GM23338 (cell line): ENCODE results near the gene POLA1.

Source experiments
- CREB1 ChIP-seq: fragments of 250-450 bp; sonication (Bioruptor Pico); IDR thresholded peaks from 2 replicates; pipeline ENCODE4 v1.5.0; 2020; ENCODE audit warnings: low read depth, mild to moderate bottlenecking, moderate library complexity
- EZH2 ChIP-seq: fragments of 200-600 bp; sonication (generic); IDR thresholded peaks from one replicate; pipeline ENCODE4 v1.8.0; 2017; ENCODE audit warnings: antibody characterized with exemption, mild to moderate bottlenecking, low read depth; ENCODE audit not compliant: unreplicated experiment
- EZH2phosphoT487 ChIP-seq: fragments of 200-600 bp; sonication (generic); IDR thresholded peaks from one replicate; pipeline ENCODE4 v1.8.1; 2018; ENCODE audit warnings: antibody characterized with exemption; ENCODE audit not compliant: unreplicated experiment
- JUNB ChIP-seq: IDR thresholded peaks from one replicate; pipeline ENCODE4 v1.6.1; 2016; ENCODE audit warnings: antibody characterized with exemption; ENCODE audit not compliant: unreplicated experiment
- POLR2AphosphoS5 ChIP-seq: IDR thresholded peaks from 2 replicates; pipeline ENCODE4 v1.6.1; 2016; ENCODE audit warnings: antibody characterized with exemption, low read depth
- STAT1 ChIP-seq: IDR thresholded peaks from one replicate; pipeline ENCODE4 v1.6.1; 2016; ENCODE audit warnings: antibody characterized with exemption; ENCODE audit not compliant: unreplicated experiment
- ZNF114 ChIP-seq: fragments of 250-450 bp; sonication (Bioruptor Pico); IDR thresholded peaks from 2 replicates; pipeline ENCODE4 v1.5.0; 2020; ENCODE audit warnings: mild to moderate bottlenecking, moderate library complexity
- ZNF331 ChIP-seq: fragments of 250-450 bp; sonication (Bioruptor Pico); IDR thresholded peaks from 2 replicates; pipeline ENCODE4 v1.5.0; 2020; ENCODE audit warnings: low read depth, mild to moderate bottlenecking, moderate library complexity
- TF ChIP-seq, protein P1 (sequence below), 2 experiments: fragments of 200-600 bp in 1 of 2; sonication (generic) in 1 of 2; conservative IDR thresholded peaks; 2 replicates each; pipeline versions ENCODE4 v1.5.1 to v1.6.1; 2016 to 2017; ENCODE audit warnings: antibody characterized with exemption in 2 of 2, low read depth in 2 of 2, mild to moderate bottlenecking in 2 of 2, moderate library complexity in 1 of 2
- TF ChIP-seq, protein P2 (sequence below): IDR thresholded peaks from one replicate; pipeline ENCODE4 v1.6.1; 2018; ENCODE audit warnings: antibody characterized with exemption; ENCODE audit not compliant: unreplicated experiment
- TF ChIP-seq, protein P3 (sequence below): IDR thresholded peaks from 2 replicates; pipeline ENCODE4 v1.6.1; 2016; ENCODE audit warnings: antibody characterized with exemption

DNA sequence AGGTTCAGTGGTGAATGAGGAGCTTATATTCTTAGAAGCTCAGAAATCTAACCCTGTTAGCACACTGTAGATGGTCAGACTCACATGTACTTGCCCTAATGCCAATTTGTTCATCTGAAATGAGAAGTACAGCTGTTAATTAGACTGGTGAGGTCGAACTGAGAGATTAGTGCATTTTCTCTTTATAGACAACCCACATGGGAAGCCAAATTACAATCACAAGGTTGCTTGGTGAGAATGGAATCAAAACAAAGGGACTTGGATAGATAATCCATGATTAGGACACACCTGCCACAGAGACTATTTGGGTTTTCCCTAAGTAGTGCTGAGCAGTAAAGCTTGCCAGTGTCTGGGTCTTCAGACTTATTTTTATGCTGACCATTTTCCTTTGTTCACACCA is 88.3 kb downstream of the POLA1 start:
- TF ChIP-seq, protein P1, sequence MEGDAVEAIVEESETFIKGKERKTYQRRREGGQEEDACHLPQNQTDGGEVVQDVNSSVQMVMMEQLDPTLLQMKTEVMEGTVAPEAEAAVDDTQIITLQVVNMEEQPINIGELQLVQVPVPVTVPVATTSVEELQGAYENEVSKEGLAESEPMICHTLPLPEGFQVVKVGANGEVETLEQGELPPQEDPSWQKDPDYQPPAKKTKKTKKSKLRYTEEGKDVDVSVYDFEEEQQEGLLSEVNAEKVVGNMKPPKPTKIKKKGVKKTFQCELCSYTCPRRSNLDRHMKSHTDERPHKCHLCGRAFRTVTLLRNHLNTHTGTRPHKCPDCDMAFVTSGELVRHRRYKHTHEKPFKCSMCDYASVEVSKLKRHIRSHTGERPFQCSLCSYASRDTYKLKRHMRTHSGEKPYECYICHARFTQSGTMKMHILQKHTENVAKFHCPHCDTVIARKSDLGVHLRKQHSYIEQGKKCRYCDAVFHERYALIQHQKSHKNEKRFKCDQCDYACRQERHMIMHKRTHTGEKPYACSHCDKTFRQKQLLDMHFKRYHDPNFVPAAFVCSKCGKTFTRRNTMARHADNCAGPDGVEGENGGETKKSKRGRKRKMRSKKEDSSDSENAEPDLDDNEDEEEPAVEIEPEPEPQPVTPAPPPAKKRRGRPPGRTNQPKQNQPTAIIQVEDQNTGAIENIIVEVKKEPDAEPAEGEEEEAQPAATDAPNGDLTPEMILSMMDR (conservative IDR thresholded peaks at IDR 0.05; ENCODE audit: low read depth in 2 of 2): no peak
- TF ChIP-seq POLR2AphosphoS5 (no peak), CREB1 (no peak), EZH2 (no peak), EZH2phosphoT487 (no peak), JUNB (no peak), ZNF114 (CRISPR knock-in tag) (no peak), STAT1 (no peak), ZNF331 (CRISPR knock-in tag) (no peak)
- TF ChIP-seq, protein P2, sequence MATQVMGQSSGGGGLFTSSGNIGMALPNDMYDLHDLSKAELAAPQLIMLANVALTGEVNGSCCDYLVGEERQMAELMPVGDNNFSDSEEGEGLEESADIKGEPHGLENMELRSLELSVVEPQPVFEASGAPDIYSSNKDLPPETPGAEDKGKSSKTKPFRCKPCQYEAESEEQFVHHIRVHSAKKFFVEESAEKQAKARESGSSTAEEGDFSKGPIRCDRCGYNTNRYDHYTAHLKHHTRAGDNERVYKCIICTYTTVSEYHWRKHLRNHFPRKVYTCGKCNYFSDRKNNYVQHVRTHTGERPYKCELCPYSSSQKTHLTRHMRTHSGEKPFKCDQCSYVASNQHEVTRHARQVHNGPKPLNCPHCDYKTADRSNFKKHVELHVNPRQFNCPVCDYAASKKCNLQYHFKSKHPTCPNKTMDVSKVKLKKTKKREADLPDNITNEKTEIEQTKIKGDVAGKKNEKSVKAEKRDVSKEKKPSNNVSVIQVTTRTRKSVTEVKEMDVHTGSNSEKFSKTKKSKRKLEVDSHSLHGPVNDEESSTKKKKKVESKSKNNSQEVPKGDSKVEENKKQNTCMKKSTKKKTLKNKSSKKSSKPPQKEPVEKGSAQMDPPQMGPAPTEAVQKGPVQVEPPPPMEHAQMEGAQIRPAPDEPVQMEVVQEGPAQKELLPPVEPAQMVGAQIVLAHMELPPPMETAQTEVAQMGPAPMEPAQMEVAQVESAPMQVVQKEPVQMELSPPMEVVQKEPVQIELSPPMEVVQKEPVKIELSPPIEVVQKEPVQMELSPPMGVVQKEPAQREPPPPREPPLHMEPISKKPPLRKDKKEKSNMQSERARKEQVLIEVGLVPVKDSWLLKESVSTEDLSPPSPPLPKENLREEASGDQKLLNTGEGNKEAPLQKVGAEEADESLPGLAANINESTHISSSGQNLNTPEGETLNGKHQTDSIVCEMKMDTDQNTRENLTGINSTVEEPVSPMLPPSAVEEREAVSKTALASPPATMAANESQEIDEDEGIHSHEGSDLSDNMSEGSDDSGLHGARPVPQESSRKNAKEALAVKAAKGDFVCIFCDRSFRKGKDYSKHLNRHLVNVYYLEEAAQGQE: no peak
- TF ChIP-seq, protein P3, sequence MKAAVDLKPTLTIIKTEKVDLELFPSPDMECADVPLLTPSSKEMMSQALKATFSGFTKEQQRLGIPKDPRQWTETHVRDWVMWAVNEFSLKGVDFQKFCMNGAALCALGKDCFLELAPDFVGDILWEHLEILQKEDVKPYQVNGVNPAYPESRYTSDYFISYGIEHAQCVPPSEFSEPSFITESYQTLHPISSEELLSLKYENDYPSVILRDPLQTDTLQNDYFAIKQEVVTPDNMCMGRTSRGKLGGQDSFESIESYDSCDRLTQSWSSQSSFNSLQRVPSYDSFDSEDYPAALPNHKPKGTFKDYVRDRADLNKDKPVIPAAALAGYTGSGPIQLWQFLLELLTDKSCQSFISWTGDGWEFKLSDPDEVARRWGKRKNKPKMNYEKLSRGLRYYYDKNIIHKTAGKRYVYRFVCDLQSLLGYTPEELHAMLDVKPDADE: no peak
